ENCODE measurements around the gene ADISSP. TPM values are rescaled to one million over a fixed set of nuclear protein-coding genes. Genes with fewer than 3 reads are reported as not detected.

Gene ADISSP
- total and polyA plus RNA-seq, 2 of the 8 experiments (the other 6 are each of a cell fraction or from before 2014, with no cell fraction given): 111 to 141 TPM

- 11% methylated on average over 32 of the region's 45 CpGs; no CpG with 5 or more reads in 1 of the 2 experiments for WGBS, 2 experiments (ENCODE audit: extremely low coverage in 1 of 2, insufficient coverage in 1 of 2, insufficient read length in 1 of 2, insufficient replicate concordance in 2 of 2, low coverage in 1 of 2, low lambda C conversion rate in 2 of 2, missing lambda C conversion rate in 1 of 2)
- Histone ChIP-seq H3K23ac (ENCODE audit: insufficient read length) (no peak overlapping the region), H3K4me3 (ENCODE audit: extremely low read depth in 1 of 4, insufficient read depth in 2 of 4, low read depth in 3 of 4, low read length in 4 of 4) (peak overlapping the region; percentile 50 to 74 (median 61)), H3K23me2 (ENCODE audit: low read depth, low read length) (peaks cover 11% of the 10 kb centered on the region), H3K9me3 (ENCODE audit: insufficient read depth in 2 of 2, low read depth in 1 of 2, low read length in 1 of 2) (no peaks in the 10 kb centered on the region), H2BK5ac (ENCODE audit: low read depth, low read length) (no peak overlapping the region), H4K5ac (ENCODE audit: insufficient read length, low read depth, low read length) (no peak overlapping the region), H3K4me2 (ENCODE audit: insufficient read depth in 1 of 2, low read depth in 2 of 2, low read length in 2 of 2) (peak overlapping the region; percentile 79 to 91), H2AK5ac (ENCODE audit: low read depth, low read length) (no peak overlapping the region), H3K27me3 (replicated peaks in 1 of 4; ENCODE audit: control insufficient read depth in 3 of 4, extremely low read depth in 1 of 4, insufficient read depth in 3 of 4, low read length in 3 of 4) (peaks cover 0 to 10% (median 9%) of the 10 kb centered on the region in 4 experiments; a peak in 4 of 7 replicates), H4K8ac (ENCODE audit: extremely low read depth, insufficient read depth, low read length) (peak overlapping the region; percentile 62; the same call in 1 of the 2 replicates), H4K20me1 (replicated peaks in 1 of 2; ENCODE audit: control insufficient read depth in 1 of 2, insufficient read depth in 2 of 2, low read length in 2 of 2) (no peaks in the 10 kb centered on the region), H2BK12ac (ENCODE audit: low read depth, low read length) (no peak overlapping the region), H3K9ac (replicated peaks in 1 of 4; ENCODE audit: extremely low read depth in 1 of 4, low read depth in 3 of 4, low read length in 3 of 4) (no peak overlapping the region; a peak in 4 of 7 replicates), H3K79me2 (ENCODE audit: control insufficient read depth in 1 of 2, insufficient read depth in 2 of 2, low read length in 2 of 2) (no peaks in the 10 kb centered on the region), H3K4me1 (replicated peaks in 1 of 4; ENCODE audit: control insufficient read depth in 3 of 4, insufficient read depth in 4 of 4, low read length in 3 of 4) (peaks cover 0 to 14% (median 10%) of the 10 kb centered on the region in 4 experiments; a peak in 5 of 7 replicates), H3K56ac (replicated peaks; ENCODE audit: insufficient read length, low read depth, low read length) (no peak overlapping the region), H2BK120ac (replicated peaks; ENCODE audit: low read depth, low read length) (no peak overlapping the region), H2AFZ (ENCODE audit: low read length) (peak overlapping the region; percentile 76; the same call in 1 of the 2 replicates), H3K14ac (ENCODE audit: insufficient read length) (no peak overlapping the region), H3K27ac (ENCODE audit: low read depth, low read length) (no peak overlapping the region), H3K79me1 (ENCODE audit: low read depth, low read length) (no peaks in the 10 kb centered on the region), H2BK15ac (ENCODE audit: low read length) (no peak overlapping the region), H3K4ac (replicated peaks; ENCODE audit: insufficient read length, low read depth, low read length) (no peak overlapping the region), H2BK20ac (ENCODE audit: low read length) (no peak overlapping the region), H3K18ac (ENCODE audit: extremely low read depth, low read length) (peak overlapping the region; percentile 48; the same call in 1 of the 2 replicates), H3K36me3 (ENCODE audit: control insufficient read depth in 2 of 4, insufficient read depth in 4 of 4, low read length in 3 of 4) (no peaks in the 10 kb centered on the region), H4K91ac (replicated peaks; ENCODE audit: insufficient read length, low read length) (no peak overlapping the region)
- ChIA-PET CTCF (ENCODE audit: partially characterized antibody) (interaction anchor here (0.8 to 18.6 kb wide), 12 partner anchors 9 to 69 kb away, joined by 3 to 308 read pairs (median 5); partner anchors contain the start of genes ADISSP and SIGLEC1), POLR2A (ENCODE audit: partially characterized antibody) (interaction anchor here (0.5 to 3.6 kb wide), 11 partner anchors 8 to 81 kb away, joined by 3 to 13 read pairs (median 4); partner anchors contain the start of gene HSPA12B)
- DNase-seq (ENCODE audit: low read depth in 1 of 2, low spot score in 2 of 2) (peak; percentile 95 to 100), FAIRE-seq (peak; percentile 93)
- TF ChIP-seq JUN (IDR thresholded peaks at IDR 0.05; ENCODE audit: low read depth, low read length): no peak
- no peak for TF ChIP-seq SIN3A (conservative IDR thresholded peaks at IDR 0.05 in 1 of 2, IDR thresholded peaks at IDR 0.05 in 1 of 2; ENCODE audit: low read depth in 1 of 2, low read length in 2 of 2)
- TF ChIP-seq ZNF274 (IDR thresholded peaks at IDR 0.05; ENCODE audit: borderline replicate concordance, extremely low read depth, low read length): no peak
- no peak for TF ChIP-seq RFX5 (IDR thresholded peaks at IDR 0.05; ENCODE audit: borderline replicate concordance, low read depth, low read length)
- no peak for TF ChIP-seq HDAC6 (IDR thresholded peaks at IDR 0.05; ENCODE audit: low read depth, low read length)
- TF ChIP-seq CTCF (IDR thresholded peaks at IDR 0.05; ENCODE audit: control extremely low read depth in 1 of 3, insufficient read depth in 1 of 3, low read depth in 1 of 3, low read length in 3 of 3): peak in 1 of 3 experiments; percentile 0; a peak in 1 of 4 replicates
- 0 out of 4 replicates have a peak, but pooled peaks of 1 of the 2 experiments have one; percentile 15 for TF ChIP-seq RAD21 (IDR thresholded peaks at IDR 0.05 in 1 of 2, conservative IDR thresholded peaks at IDR 0.05 in 1 of 2; ENCODE audit: low read depth in 2 of 2, low read length in 2 of 2)
These were observed 22.5 kb downstream of the ADISSP start for GRCh38 chr20:3744806-3745685.
